ENCODE measurements around the gene PRKN. TPM values are rescaled to one million over a fixed set of nuclear protein-coding genes. Genes with fewer than 3 reads are reported as not detected.

The PRKN gene
- total and polyA plus RNA-seq, 2 experiments from 2014 or later = 11.7 to 28.1 TPM

DNA sequence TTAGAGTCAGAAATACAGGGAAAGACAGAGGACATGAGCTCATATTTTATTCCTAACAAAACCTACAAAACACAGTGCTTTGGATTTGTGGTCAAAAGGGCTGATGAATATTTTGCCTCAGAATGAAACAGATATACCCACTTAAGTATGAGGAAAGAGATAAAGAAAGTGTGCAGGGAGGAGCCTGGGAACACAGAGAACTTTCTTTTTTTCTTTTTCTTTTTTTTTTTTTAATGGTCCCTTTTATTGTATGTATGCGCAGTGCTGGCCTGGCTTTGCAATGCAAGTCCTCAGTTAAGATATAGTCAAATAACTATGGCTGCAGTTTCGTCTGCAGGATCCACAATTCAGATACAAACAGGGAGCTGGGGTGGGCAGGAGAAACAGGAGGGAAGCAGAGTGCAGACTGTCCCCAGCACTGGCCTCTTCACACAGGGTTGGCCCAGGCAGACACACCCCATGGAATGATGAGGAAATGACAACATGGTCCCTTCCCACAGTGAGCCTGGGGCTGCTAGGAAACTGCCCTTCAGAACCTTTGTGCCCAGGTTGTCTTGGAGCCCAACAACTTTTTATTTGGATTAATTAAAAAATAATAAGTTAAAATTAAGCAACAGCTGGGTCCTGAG is 823.9 kb downstream of the PRKN start:
- Histone ChIP-seq H3K9me3 (ENCODE audit: low read depth) (no peaks in the 10 kb centered on the region), H3K4me3 (no peak overlapping the region), H3K36me3 (no peaks in the 10 kb centered on the region), H3K4me1 (ENCODE audit: low read depth) (no peaks in the 10 kb centered on the region), H3K27me3 (no peaks in the 10 kb centered on the region), H3K27ac (no peak overlapping the region)
- TF ChIP-seq CTCF (IDR thresholded peaks at IDR 0.05; ENCODE audit: low read depth, low read length) = no peak
- DNase-seq (ENCODE audit: low read depth in 1 of 2, low spot score in 1 of 2) = no peak

DNA sequence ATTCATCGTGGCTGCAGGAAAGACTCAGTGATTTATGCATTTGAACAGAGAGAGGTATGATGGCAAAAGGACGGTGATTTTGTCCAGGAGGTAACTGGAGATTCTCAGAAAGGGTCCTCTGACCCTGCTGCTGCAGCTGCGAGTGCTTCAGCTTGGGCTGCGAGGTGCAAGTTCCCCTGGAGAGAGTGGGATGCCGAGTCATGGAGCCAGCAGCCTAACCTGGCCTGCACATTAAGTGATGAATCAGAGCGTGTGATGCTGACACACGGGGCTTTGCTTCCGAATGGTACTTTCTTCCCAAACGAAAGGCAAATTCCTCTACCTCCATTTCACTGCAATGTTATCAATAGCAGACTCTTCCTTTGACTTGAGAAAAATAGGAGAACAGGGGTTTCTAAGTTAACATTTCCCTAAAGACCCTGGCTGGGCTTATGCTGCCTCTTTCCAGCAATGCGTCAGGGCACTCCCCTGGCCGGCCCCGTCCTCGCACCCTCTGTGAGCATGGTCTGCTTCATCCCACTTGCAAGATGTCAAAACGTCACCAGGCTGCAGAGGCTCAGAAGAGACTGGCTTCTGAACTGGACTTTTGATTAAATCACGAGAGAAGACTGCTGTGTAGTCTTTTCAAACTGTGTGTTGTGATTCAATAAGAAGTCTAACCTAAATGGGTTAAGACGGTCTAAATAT is 825.7 kb downstream of the PRKN start:
- Histone ChIP-seq H3K9me3 (ENCODE audit: low read depth) (no peaks in the 10 kb centered on the region), H3K4me3 (no peak overlapping the region), H3K27ac (no peak overlapping the region), H3K36me3 (no peaks in the 10 kb centered on the region), H3K27me3 (no peaks in the 10 kb centered on the region), H3K4me1 (ENCODE audit: low read depth) (no peaks in the 10 kb centered on the region)
- no peak for TF ChIP-seq CTCF (IDR thresholded peaks at IDR 0.05; ENCODE audit: low read depth, low read length)
- DNase-seq (ENCODE audit: low read depth in 1 of 2, low spot score in 1 of 2) = peak in 1 of 2 donors; percentile 35

DNA sequence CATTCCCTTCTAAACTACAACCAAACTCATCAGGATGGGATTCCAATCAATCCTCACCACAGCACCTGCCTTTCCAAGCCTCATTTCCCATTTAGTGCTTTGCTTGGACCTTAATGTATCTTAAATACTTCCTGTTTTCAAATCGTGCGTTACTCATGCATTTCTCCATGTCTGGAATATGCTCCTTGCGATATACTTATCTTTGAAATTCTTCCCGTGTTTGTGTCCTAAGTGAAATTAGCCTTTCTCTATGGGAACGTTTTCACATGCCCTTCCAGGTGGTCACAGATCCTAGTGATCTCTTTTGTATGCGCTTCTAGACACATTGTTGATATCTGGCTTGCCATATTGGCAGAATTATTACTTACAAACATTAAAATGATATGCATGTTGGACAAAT is 833.1 kb downstream of the PRKN start:
- DNase-seq (ENCODE audit: low read depth in 1 of 2, low spot score in 1 of 2) = no peak
- Histone ChIP-seq H3K4me1 (ENCODE audit: low read depth) (no peaks in the 10 kb centered on the region), H3K27me3 (peaks cover 9% of the 10 kb centered on the region), H3K9me3 (ENCODE audit: low read depth) (no peaks in the 10 kb centered on the region), H3K4me3 (no peak overlapping the region), H3K27ac (no peak overlapping the region), H3K36me3 (no peaks in the 10 kb centered on the region)
- TF ChIP-seq CTCF (IDR thresholded peaks at IDR 0.05; ENCODE audit: low read depth, low read length) = no peak

GRCh38 chr6:161891542-161891941 is 836.0 kb downstream of the PRKN start:
- no peaks in the 10 kb centered on the region for H3K4me1 ChIP-seq (ENCODE audit: low read depth)
- no peaks in the 10 kb centered on the region for H3K36me3 ChIP-seq
- peaks cover 9% of the 10 kb centered on the region for H3K27me3 ChIP-seq
- no peaks in the 10 kb centered on the region for H3K9me3 ChIP-seq (ENCODE audit: low read depth)
- H3K27ac ChIP-seq = no peak overlapping the region
- DNase-seq (ENCODE audit: low read depth in 1 of 2, low spot score in 1 of 2) = no peak
- H3K4me3 ChIP-seq = no peak overlapping the region
- no peak for TF ChIP-seq CTCF (IDR thresholded peaks at IDR 0.05; ENCODE audit: low read depth, low read length)

- TF ChIP-seq CTCF (IDR thresholded peaks at IDR 0.05; ENCODE audit: low read depth, low read length) = no peak
- no peak for DNase-seq (ENCODE audit: low read depth in 1 of 2, low spot score in 1 of 2)
Measured at GRCh38 chr6:161890832-161891297, 836.7 kb downstream of the PRKN start.

More at GRCh38 chr6:161890832-161891297, 836.7 kb downstream of the PRKN start:
- H3K27ac ChIP-seq = no peak overlapping the region
- H3K9me3 ChIP-seq (ENCODE audit: low read depth) = no peaks in the 10 kb centered on the region
- peaks cover 9% of the 10 kb centered on the region for H3K27me3 ChIP-seq
- no peak overlapping the region for H3K4me3 ChIP-seq
- H3K4me1 ChIP-seq (ENCODE audit: low read depth) = no peaks in the 10 kb centered on the region
- H3K36me3 ChIP-seq = no peaks in the 10 kb centered on the region
